Psoas muscle (tissue), 8 donors: Measurements from ENCODE around the gene STARD9. TPM values are rescaled to one million over a fixed set of nuclear protein-coding genes. Genes with fewer than 3 reads are reported as not detected.

Experiments
- ATAC-seq, 4 donors: fragments of 200-7000 bp; cut with Tn5 transposase; one replicate each; pipeline ENCODE4 v1.9.1; 2020; ENCODE audit warnings: moderate library complexity in 3 of 4, mild to moderate bottlenecking in 2 of 4
- DNase-seq, 2 donors: peaks; one replicate each; pipeline ENCODE4 v3.0.0-alpha.2; 2020
- H3K27ac ChIP-seq: fragments of 200-600 bp; one replicate; pipeline ENCODE4 v1.8.0; 2022
- H3K27me3 ChIP-seq, 3 donors: fragments of 200-600 bp in 1 of 3; one replicate each; pipeline versions ENCODE4 v1.6.1 to v1.8.0; 2013 to 2022; ENCODE audit warnings: low read length in 2 of 3, mild to moderate bottlenecking in 2 of 3, moderate library complexity in 1 of 3; ENCODE audit not compliant: insufficient read depth in 3 of 3
- H3K36me3 ChIP-seq, 2 donors: fragments of 200-600 bp in 1 of 2; one replicate each; pipeline versions ENCODE4 v1.6.1 to v1.8.0; 2013 to 2022; ENCODE audit warnings: low read depth in 1 of 2, mild to moderate bottlenecking in 1 of 2, moderate library complexity in 1 of 2; ENCODE audit not compliant: insufficient read depth in 1 of 2
- H3K4me1 ChIP-seq: fragments of 200-600 bp; one replicate; pipeline ENCODE4 v1.8.0; 2022
- H3K4me3 ChIP-seq: fragments of 200-600 bp; one replicate; pipeline ENCODE4 v1.8.0; 2022; ENCODE audit warnings: mild to moderate bottlenecking
- H3K9me3 ChIP-seq: fragments of 200-600 bp; one replicate; pipeline ENCODE4 v1.8.0; 2022
- CTCF ChIP-seq: fragments of 200-600 bp; IDR thresholded peaks from one replicate; pipeline ENCODE4 v1.8.0; 2022; ENCODE audit warnings: antibody characterized with exemption
- WGBS, 3 donors: extraction: QIAGEN DNeasy Blood & Tissue Kit; methylation state at CpG; one replicate each; pipeline versions ENCODE4 v1.1.6 to v1.1.7; 2013; 5-methylcytosine and 5-hydroxymethylcytosine counted together
- intact Hi-C, 2 donors: fragments of 100-400 bp; cut with DNase I; formaldehyde crosslinking; loops; one replicate each; pipeline versions ENCODE4 v1.11.0 to v1.14.2; 2022
- polyA plus RNA-seq, 3 donors: library from polyadenylated mRNA; stranded (reverse); fragments of 200-250 nt; gene quantifications; one replicate each; pipeline ENCODE4 v1.2.3, GENCODE V29; 2013
- total RNA-seq, 4 donors: library from RNA; stranded (reverse); fragmentation: NEBNext Ultra II Directional in 2 of 4; extraction: Animal tissue kit (Norgen Biotek cat#: 25700) in 2 of 4; gene quantifications; one replicate each; pipeline versions ENCODE4 v1.2.1 to v1.2.4, GENCODE V29; 2021 to 2023
- donor health status: healthy with polysubstance abuse.
- donor health status: DM: no; HTN: no; CAD: no; lungs with moderate emphysema.
- donor health status: Bipolar disorder and iron deficiency.
- donor health status: healthy.
- donor health status: DM: yes; HTN: yes; CAD: no.
- donor health status: DM: no; HTN: no; CAD: no.
- donor health status: DM: no; HTN: no; CAD: no.
- donor health status: DM: yes; HTN: yes; CAD: no.

Gene STARD9
- total and polyA plus RNA-seq, 7 donors, result 0.65 to 4.1 (median 1.7) TPM

GRCh38 chr15:42616107-42616506 lies 40.7 kb downstream of the STARD9 start:
- intact Hi-C loops, result no loop called here
- H3K36me3 ChIP-seq, result peaks cover 0 to 5% of the 10 kb centered on the region in 2 donors
- TF ChIP-seq CTCF, result no peak
- WGBS, 3 donors, result 34 to 38% (median 35%) methylated on average over 2 of the region's 2 CpGs
- H3K27me3 ChIP-seq, result no peaks in the 10 kb centered on the region
- DNase-seq, result no peak
- no peaks in the 10 kb centered on the region for H3K9me3 ChIP-seq
- ATAC-seq, result no peak
- no peak overlapping the region for H3K27ac ChIP-seq
- no peak overlapping the region for H3K4me3 ChIP-seq
- H3K4me1 ChIP-seq, result no peaks in the 10 kb centered on the region

DNA sequence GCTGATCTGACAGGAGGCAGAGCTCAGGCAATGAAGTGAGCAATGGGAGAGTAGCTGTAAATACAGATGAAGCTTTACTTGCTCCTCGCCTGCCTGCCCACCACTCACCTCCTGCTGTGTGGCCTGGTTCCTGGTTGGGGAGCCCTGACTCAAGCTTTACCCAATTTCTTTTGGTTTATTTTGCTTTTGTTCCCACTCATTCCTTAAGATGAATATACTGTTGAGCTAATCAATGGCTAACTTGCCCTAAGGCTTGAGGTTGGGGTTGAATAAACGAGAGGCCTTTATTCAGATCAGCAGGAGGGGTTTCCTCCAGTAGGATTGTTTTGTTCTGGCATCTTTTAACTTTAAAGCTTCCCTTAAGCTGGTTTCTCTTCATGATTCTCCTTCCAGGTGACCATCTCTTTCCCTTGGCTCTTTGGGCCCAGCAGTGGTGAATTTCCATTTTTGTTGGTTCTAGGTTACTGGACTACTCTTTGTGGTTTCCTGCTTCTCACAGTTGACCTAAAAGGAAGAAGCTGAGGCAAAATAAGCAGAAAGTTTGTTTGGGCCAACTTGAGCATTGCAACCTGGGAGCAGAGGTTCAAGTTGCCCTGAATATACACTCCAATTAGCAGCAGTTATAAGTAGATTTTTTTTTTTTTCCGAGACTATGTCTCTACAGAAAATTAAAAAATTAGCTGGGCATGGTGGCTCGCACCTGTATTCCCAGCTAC lies 44.4 kb downstream of the STARD9 start:
- TF ChIP-seq CTCF, result no peak
- intact Hi-C loops, result no loop called here
- no peaks in the 10 kb centered on the region for H3K4me1 ChIP-seq
- DNase-seq (no peak), ATAC-seq (no peak)
- 87 to 93% (median 93%) methylated on average over 4 of the region's 4 CpGs for WGBS, 3 donors
- no peak overlapping the region for H3K27ac ChIP-seq
- peaks cover 0 to 5% of the 10 kb centered on the region in 2 donors for H3K36me3 ChIP-seq
- H3K4me3 ChIP-seq, result no peak overlapping the region
- H3K9me3 ChIP-seq, result no peaks in the 10 kb centered on the region
- H3K27me3 ChIP-seq, result no peaks in the 10 kb centered on the region

DNA sequence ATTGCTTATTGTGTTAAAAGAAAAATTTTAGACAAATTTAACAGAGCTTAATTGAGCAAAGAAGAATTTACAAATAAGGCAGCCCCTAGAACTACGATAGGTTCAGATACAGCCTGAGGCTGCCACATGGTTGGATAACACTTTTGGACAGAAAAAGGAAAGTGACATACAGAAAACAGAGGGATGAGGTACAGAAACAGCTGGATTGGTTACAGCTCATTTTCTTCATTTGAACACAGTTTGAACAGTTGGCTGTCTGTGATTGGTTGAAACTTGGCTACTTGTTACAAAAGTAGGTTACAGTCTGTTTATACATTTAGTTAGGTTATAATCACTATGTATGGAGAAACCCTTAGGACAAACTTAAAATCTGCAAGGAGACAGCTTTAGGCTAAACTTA lies 46.0 kb downstream of the STARD9 start:
- H3K4me3 ChIP-seq, result no peak overlapping the region
- H3K4me1 ChIP-seq, result no peaks in the 10 kb centered on the region
- no peak for TF ChIP-seq CTCF
- intact Hi-C loops, result no loop called here
- no peaks in the 10 kb centered on the region for H3K9me3 ChIP-seq
- peaks cover 0 to 5% of the 10 kb centered on the region in 2 donors for H3K36me3 ChIP-seq
- no peak overlapping the region for H3K27ac ChIP-seq
- no peaks in the 10 kb centered on the region for H3K27me3 ChIP-seq
- 75 to 85% (median 85%) methylated on average over 1 of the region's 1 CpG for WGBS, 3 donors
- DNase-seq (no peak), ATAC-seq (no peak)

DNA sequence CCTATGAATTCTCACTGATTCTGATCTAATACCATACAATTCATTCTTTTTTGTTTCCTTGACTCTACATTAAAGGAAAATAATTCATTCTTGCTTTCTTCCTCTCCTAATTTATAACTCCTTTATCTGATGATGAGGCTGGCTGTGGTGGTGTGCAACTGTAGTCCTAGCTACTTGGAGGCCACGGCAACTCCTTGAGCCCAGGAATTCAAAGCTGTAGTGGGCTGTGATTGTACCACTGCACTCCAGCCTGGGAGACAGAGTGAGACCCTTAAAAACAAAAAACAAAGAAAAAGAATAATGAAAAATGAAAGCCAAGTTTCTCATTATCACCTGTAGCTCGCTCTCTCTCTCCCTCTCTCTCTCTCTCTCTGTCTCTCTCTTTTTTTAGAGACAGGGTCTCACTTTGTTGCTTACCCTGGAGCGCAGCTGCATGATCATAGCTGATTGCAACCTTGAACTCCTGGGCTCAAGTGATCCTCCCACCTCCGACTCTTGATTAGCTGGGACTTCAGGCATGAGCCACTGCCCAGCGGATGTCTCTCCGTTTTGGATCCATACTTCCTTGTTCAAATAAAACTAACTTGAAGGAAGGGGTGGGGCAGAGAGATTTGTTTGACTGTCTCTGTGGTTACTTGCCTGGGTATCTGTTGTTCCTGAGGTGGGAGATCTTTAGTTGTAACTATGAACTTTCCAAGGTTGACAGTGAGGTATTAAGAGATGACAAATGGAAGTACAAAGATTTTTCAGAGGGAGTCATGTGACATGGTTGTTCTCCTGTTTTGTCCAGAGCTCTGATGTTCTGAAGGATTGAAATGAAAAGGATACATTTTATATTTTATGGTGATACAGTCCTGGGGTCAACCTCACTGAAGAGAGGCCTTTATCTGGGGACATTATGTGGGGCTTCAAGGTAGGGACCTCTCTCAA lies 46.9 kb downstream of the STARD9 start:
- Histone ChIP-seq H3K9me3 (no peaks in the 10 kb centered on the region), H3K4me1 (no peaks in the 10 kb centered on the region), H3K4me3 (no peak overlapping the region), H3K27me3 (no peaks in the 10 kb centered on the region), H3K36me3 (peaks cover 0 to 5% of the 10 kb centered on the region in 2 donors), H3K27ac (no peak overlapping the region)
- TF ChIP-seq CTCF, result no peak
- WGBS, 3 donors, result 85 to 89% (median 88%) methylated on average over 6 of the region's 6 CpGs
- no peak for DNase-seq
- intact Hi-C loops, result no loop called here
- no peak for ATAC-seq
